Measurements from ENCODE around the gene WNT6.

GRCh38 chr2:218859988-218860831, 605 bp downstream of the WNT6 start:
- TF ChIP-seq CTCF (conservative IDR thresholded peaks at IDR 0.05; ENCODE audit: low read depth, low read length), result no peak
- TF ChIP-seq EZH2 (IDR thresholded peaks at IDR 0.05; ENCODE audit: low read length, unreplicated experiment), result peak; percentile 92
- TF ChIP-seq EZH2phosphoT487 (IDR thresholded peaks at IDR 0.05; ENCODE audit: borderline replicate concordance, low read length), result peak; percentile 64; the same call in 1 of the 2 replicates

Measured in PC-3 (cell line).